Mesendoderm (in vitro differentiated cells): ENCODE data around the gene SPTBN5.

Source experiments
- DNase-seq: peaks from one replicate; pipeline ENCODE4 v3.0.0; 2013
- H2AK5ac ChIP-seq: 2 replicates; pipeline ENCODE4 v1.6.1; 2013; ENCODE audit warnings: low read length, inconsistent platforms
- H2BK120ac ChIP-seq: 2 replicates; pipeline ENCODE4 v1.6.1; 2013; ENCODE audit warnings: low read depth, mild to moderate bottlenecking, low read length, moderate library complexity, mixed read lengths
- H2BK15ac ChIP-seq: replicated peaks from 2 replicates; pipeline ENCODE4 v1.6.1; 2013; ENCODE audit warnings: low read depth, mild to moderate bottlenecking, moderate library complexity
- H2BK5ac ChIP-seq: 2 replicates; pipeline ENCODE4 v1.6.1; 2013; ENCODE audit warnings: low read length, inconsistent platforms
- H3K18ac ChIP-seq: 2 replicates; pipeline ENCODE4 v1.6.1; 2013; ENCODE audit warnings: mild to moderate bottlenecking, low read length, mixed read lengths
- H3K23ac ChIP-seq: one replicate; pipeline ENCODE4 v1.6.1; 2013; ENCODE audit warnings: low read length
- H3K27ac ChIP-seq: 2 replicates; pipeline ENCODE4 v1.5.1; 2013; ENCODE audit warnings: low read depth, mild to moderate bottlenecking, inconsistent platforms, low read length, moderate library complexity
- H3K27me3 ChIP-seq: 2 replicates; pipeline ENCODE4 v1.6.1; 2013; ENCODE audit warnings: low read length, control low read depth, mild to moderate bottlenecking, inconsistent platforms; ENCODE audit not compliant: insufficient read depth, poor library complexity
- H3K36me3 ChIP-seq: 2 replicates; pipeline ENCODE4 v1.6.1; 2013; ENCODE audit warnings: low read length, inconsistent platforms; ENCODE audit not compliant: control insufficient read depth, insufficient read depth
- H3K4ac ChIP-seq: one replicate; pipeline ENCODE4 v1.6.1; 2013; ENCODE audit warnings: low read depth, mild to moderate bottlenecking, low read length, moderate library complexity
- H3K4me1 ChIP-seq: 2 replicates; pipeline ENCODE4 v1.6.1; 2013; ENCODE audit warnings: low read depth, low read length, inconsistent platforms; ENCODE audit not compliant: control insufficient read depth
- H3K4me2 ChIP-seq: 2 replicates; pipeline ENCODE4 v1.6.1; 2013; ENCODE audit warnings: low read length
- H3K4me3 ChIP-seq: 2 replicates; pipeline ENCODE4 v1.5.1; 2013; ENCODE audit warnings: mild to moderate bottlenecking, low read length
- H3K56ac ChIP-seq: one replicate; pipeline ENCODE4 v1.6.1; 2013; ENCODE audit warnings: low read length
- H3K79me1 ChIP-seq: 2 replicates; pipeline ENCODE4 v1.6.1; 2013; ENCODE audit warnings: low read length, inconsistent platforms
- H3K79me2 ChIP-seq: 2 replicates; pipeline ENCODE4 v1.6.1; 2013; ENCODE audit warnings: mild to moderate bottlenecking, low read length; ENCODE audit not compliant: control insufficient read depth, insufficient read depth
- H3K9ac ChIP-seq: 2 replicates; pipeline ENCODE4 v1.6.1; 2013; ENCODE audit warnings: low read length, inconsistent platforms
- H4K5ac ChIP-seq: one replicate; pipeline ENCODE4 v1.6.1; 2013; ENCODE audit warnings: low read length
- H4K8ac ChIP-seq: one replicate; pipeline ENCODE4 v1.6.1; 2013; ENCODE audit warnings: low read depth, mild to moderate bottlenecking, control low read depth, low read length, moderate library complexity
- WGBS: extraction: QIAGEN DNeasy Blood & Tissue Kit; methylation state at CpG from one replicate; pipeline ENCODE4 v1.1.7; 2013; ENCODE audit warnings: low lambda C conversion rate, missing lambda C conversion rate; ENCODE audit not compliant: insufficient coverage; ENCODE audit errors: extremely low coverage; 5-methylcytosine and 5-hydroxymethylcytosine counted together

SPTBN5 gene

GRCh38 chr15:41888662-41889253 lies 5.1 kb downstream of the SPTBN5 start:
- H3K18ac ChIP-seq = no peak overlapping the region
- no peaks in the 10 kb centered on the region for H3K79me2 ChIP-seq
- H3K9ac ChIP-seq = no peak overlapping the region
- no peak overlapping the region for H2BK5ac ChIP-seq
- no peaks in the 10 kb centered on the region for H3K36me3 ChIP-seq
- H3K4me2 ChIP-seq = no peak overlapping the region
- no peak overlapping the region for H3K4ac ChIP-seq
- H4K8ac ChIP-seq = no peak overlapping the region
- no peaks in the 10 kb centered on the region for H3K4me1 ChIP-seq
- H3K56ac ChIP-seq = no peak overlapping the region
- no peak for DNase-seq
- no peaks in the 10 kb centered on the region for H3K79me1 ChIP-seq
- H2BK120ac ChIP-seq = no peak overlapping the region
- H2BK15ac ChIP-seq = no peak overlapping the region
- H3K27ac ChIP-seq = no peak overlapping the region
- no peak overlapping the region for H2AK5ac ChIP-seq
- H3K4me3 ChIP-seq = no peak overlapping the region
- no peaks in the 10 kb centered on the region for H3K27me3 ChIP-seq
- H3K23ac ChIP-seq = no peak overlapping the region
- no peak overlapping the region for H4K5ac ChIP-seq
- WGBS = no CpG with 5 or more reads among the region's 7 CpGs

GRCh38 chr15:41887893-41888292 lies 6.0 kb downstream of the SPTBN5 start:
- Histone ChIP-seq H3K27ac (no peak overlapping the region), H3K79me1 (no peaks in the 10 kb centered on the region), H2BK120ac (no peak overlapping the region), H2AK5ac (no peak overlapping the region), H4K8ac (no peak overlapping the region), H3K4me3 (no peak overlapping the region), H3K27me3 (no peaks in the 10 kb centered on the region), H3K4me2 (no peak overlapping the region), H3K56ac (no peak overlapping the region), H3K9ac (no peak overlapping the region), H3K18ac (no peak overlapping the region), H2BK15ac (no peak overlapping the region), H2BK5ac (no peak overlapping the region), H3K79me2 (no peaks in the 10 kb centered on the region), H3K4ac (no peak overlapping the region), H3K36me3 (no peaks in the 10 kb centered on the region), H4K5ac (no peak overlapping the region), H3K23ac (no peak overlapping the region), H3K4me1 (no peaks in the 10 kb centered on the region)
- no CpG with 5 or more reads among the region's 9 CpGs for WGBS
- DNase-seq = no peak

DNA sequence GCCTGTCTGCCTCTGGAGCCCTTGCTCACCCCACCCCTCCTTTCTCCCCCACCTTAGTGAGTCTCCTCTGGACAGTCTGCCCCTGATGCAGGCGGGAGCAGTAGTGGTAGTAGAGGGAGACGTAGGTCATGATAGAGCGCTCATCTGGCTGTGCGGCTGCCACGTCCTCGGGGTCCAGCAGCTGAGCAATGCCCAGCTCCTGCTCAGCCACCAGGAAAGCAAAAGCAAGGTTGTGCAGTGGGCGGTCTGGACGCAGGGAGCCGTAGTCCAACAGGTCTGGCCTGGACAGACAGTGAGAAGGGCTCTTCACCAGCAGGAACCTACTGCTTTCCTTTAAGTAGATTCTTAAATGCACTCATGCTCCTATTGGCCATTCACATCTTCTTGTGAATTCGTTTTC lies 6.7 kb downstream of the SPTBN5 start:
- WGBS = no CpG with 5 or more reads among the region's 10 CpGs

GRCh38 chr15:41886741-41887140 lies 7.1 kb downstream of the SPTBN5 start:
- no peak overlapping the region for H3K4ac ChIP-seq
- no peak overlapping the region for H2BK5ac ChIP-seq
- H3K79me1 ChIP-seq = no peaks in the 10 kb centered on the region
- no peaks in the 10 kb centered on the region for H3K4me1 ChIP-seq
- no CpG with 5 or more reads among the region's 7 CpGs for WGBS
- no peak overlapping the region for H3K23ac ChIP-seq
- no peak overlapping the region for H3K56ac ChIP-seq
- no peak overlapping the region for H3K27ac ChIP-seq
- no peak for DNase-seq
- peaks cover 4% of the 10 kb centered on the region for H3K27me3 ChIP-seq
- no peak overlapping the region for H2AK5ac ChIP-seq
- no peak overlapping the region for H4K5ac ChIP-seq
- H3K9ac ChIP-seq = no peak overlapping the region
- H4K8ac ChIP-seq = no peak overlapping the region
- no peak overlapping the region for H3K18ac ChIP-seq
- H3K4me3 ChIP-seq = no peak overlapping the region
- no peaks in the 10 kb centered on the region for H3K79me2 ChIP-seq
- H3K4me2 ChIP-seq = no peak overlapping the region
- no peaks in the 10 kb centered on the region for H3K36me3 ChIP-seq
- H2BK120ac ChIP-seq = no peak overlapping the region
- no peak overlapping the region for H2BK15ac ChIP-seq

More for the DNA sequence above, 6.7 kb downstream of the SPTBN5 start:
- DNase-seq = no peak
- Histone ChIP-seq H4K5ac (no peak overlapping the region), H3K4me2 (no peak overlapping the region), H3K18ac (no peak overlapping the region), H3K4me1 (no peaks in the 10 kb centered on the region), H3K79me1 (no peaks in the 10 kb centered on the region), H3K9ac (no peak overlapping the region), H2AK5ac (no peak overlapping the region), H2BK15ac (no peak overlapping the region), H3K4me3 (no peak overlapping the region), H4K8ac (no peak overlapping the region), H3K79me2 (no peaks in the 10 kb centered on the region), H3K36me3 (no peaks in the 10 kb centered on the region), H3K4ac (no peak overlapping the region), H3K56ac (no peak overlapping the region), H2BK5ac (no peak overlapping the region), H3K23ac (no peak overlapping the region), H2BK120ac (no peak overlapping the region), H3K27me3 (peaks cover 4% of the 10 kb centered on the region), H3K27ac (no peak overlapping the region)

- no peak overlapping the region for H3K4me2 ChIP-seq
- no peak overlapping the region for H3K23ac ChIP-seq
- H3K4ac ChIP-seq = no peak overlapping the region
- no peak overlapping the region for H3K18ac ChIP-seq
- no peak overlapping the region for H2BK5ac ChIP-seq
- no peaks in the 10 kb centered on the region for H3K4me1 ChIP-seq
- no peaks in the 10 kb centered on the region for H3K79me2 ChIP-seq
- no peak overlapping the region for H2BK15ac ChIP-seq
- no peak overlapping the region for H3K9ac ChIP-seq
- H3K27ac ChIP-seq = no peak overlapping the region
- peaks cover 6% of the 10 kb centered on the region for H3K27me3 ChIP-seq
- no peak overlapping the region for H2AK5ac ChIP-seq
- no peak overlapping the region for H3K56ac ChIP-seq
- no peak overlapping the region for H2BK120ac ChIP-seq
- DNase-seq = no peak
- no peak overlapping the region for H3K4me3 ChIP-seq
- no peak overlapping the region for H4K8ac ChIP-seq
- no CpG with 5 or more reads among the region's 14 CpGs for WGBS
- H3K79me1 ChIP-seq = no peaks in the 10 kb centered on the region
- H3K36me3 ChIP-seq = no peaks in the 10 kb centered on the region
- no peak overlapping the region for H4K5ac ChIP-seq
Observed at GRCh38 chr15:41885841-41886240, 8.0 kb downstream of the SPTBN5 start.

DNA sequence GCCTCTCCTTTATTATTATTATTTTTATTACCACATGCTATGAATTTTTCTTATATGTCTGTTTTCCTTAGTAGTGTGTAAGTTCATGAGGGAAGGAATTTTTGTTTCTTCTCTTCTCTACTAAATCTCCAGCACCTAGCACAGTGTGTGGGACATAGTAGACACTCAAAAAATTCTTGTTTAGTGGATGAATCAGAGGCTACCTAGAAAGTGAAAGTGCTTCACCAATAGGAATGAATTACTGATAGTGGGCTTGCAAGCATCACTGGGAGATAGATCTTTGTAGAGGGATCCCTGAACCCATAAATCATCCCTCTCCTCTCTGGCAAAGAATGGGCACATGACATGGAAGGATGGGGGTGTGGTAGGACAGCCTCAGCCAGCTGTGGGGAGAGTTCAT lies 8.5 kb downstream of the SPTBN5 start:
- Histone ChIP-seq H3K36me3 (no peaks in the 10 kb centered on the region), H3K4me2 (no peak overlapping the region), H2BK120ac (no peak overlapping the region), H3K4me3 (no peak overlapping the region), H4K5ac (no peak overlapping the region), H3K23ac (no peak overlapping the region), H2BK5ac (no peak overlapping the region), H2BK15ac (no peak overlapping the region), H4K8ac (no peak overlapping the region), H3K79me2 (no peaks in the 10 kb centered on the region), H3K4ac (no peak overlapping the region), H3K56ac (no peak overlapping the region), H2AK5ac (no peak overlapping the region), H3K18ac (no peak overlapping the region), H3K4me1 (no peaks in the 10 kb centered on the region), H3K27ac (no peak overlapping the region), H3K79me1 (no peaks in the 10 kb centered on the region), H3K27me3 (peaks cover 6% of the 10 kb centered on the region), H3K9ac (no peak overlapping the region)
- no peak for DNase-seq
